Inflammatory macrophage (primary cell): ENCODE measurements around the gene KNCN.

Experiments
- DNase-seq, 2 donors: peaks; one replicate each; pipeline ENCODE4 v3.0.0-alpha.2; 2020 to 2022

KNCN gene

DNA sequence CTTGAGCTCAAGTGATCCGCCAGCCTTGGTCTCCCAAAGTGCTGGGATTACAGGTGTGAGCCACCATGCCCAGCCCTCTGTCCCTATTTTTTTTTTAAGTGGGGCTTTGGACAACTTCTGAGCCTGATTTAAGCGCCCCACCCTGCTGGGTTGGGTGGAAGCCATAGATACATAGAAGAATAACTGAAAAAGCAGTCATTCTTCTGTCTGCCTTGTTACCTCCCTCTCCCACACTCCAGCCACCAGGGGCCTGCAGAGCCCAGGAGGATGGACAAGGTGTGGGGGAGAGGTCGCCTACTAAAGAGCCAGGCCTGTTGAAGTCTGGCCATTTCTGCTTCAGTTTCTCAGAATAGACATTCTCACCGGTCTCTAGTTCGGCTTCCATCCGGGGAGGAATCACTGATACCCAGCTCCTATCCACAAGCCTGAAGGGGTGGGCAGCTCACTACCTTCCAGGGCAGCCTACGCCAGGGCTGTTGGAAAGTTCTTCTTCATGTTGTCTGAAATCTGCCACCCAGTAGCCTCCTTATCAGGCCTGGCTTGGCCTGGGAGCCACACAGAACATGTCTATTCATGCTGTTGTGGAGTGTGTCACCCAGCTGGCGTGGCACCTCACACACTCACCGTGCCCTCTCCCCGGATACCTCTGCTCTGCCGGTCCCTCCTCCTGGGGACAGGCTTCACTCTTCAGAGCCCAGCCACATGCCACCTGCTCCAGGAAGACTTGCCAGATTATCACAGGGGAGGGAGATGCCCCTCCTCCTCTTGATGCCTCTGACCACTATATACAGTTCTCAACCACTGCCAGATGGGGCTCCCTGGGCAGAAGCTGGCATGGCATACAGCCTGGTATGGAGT, 27.7 kb downstream of the KNCN start:
- DNase-seq = no peak

DNA sequence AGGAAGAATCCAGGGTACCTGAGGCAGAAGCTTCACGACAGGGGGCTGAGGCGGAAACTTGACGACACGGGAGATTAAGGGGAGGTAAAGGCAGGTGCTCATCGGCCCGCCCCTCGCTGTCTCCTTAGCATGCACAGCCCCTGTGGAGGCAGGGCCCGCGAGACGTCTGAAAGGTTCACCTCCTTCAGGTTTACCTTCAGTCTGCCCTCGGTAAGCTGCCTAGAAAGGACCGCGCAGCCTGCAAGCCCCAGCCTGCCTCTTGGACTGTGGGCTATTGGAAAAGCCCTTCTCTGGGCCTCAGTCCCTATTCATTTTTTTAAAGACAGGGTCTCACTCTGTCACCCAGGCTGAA, 28.5 kb downstream of the KNCN start:
- DNase-seq = no peak

DNA sequence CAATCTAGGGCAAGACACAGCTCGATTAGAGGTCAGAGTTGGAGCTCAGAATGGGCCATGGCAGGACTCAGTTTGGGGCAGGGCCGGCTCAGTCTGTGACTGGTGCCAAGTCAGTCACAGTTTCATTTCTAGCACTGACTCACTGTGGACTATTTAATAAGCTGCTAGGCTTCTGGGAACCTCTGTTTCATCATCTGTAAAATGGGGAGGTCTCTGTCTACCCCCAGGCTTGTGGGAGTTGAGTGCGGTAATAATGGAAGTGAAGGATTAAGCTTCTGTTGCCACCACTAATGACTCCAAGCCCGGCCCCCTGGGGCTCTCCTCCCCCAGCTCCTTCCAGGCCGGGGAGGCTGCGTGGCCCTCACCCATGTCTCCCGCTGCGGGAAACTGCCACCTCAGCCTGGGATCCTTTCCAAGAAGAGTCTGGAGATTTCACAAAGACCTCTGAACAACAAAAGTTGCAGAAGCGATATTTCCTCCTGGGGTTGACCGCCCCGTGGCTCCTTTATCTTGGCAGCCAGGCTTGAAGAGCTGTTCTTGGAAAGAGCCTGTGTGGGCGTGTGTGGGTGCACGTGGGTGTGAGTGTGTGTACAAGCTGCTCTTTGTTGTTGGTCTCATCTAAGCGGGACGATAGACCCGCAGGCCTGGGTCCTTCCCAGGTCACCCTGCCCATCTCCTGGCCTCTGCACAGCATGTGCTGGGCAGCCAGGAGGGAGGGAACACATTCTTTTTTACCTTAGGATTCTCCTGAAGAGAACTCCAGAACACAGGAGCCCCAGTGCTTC, 29.1 kb downstream of the KNCN start:
- peak; percentile 73 to 80 for DNase-seq

DNA sequence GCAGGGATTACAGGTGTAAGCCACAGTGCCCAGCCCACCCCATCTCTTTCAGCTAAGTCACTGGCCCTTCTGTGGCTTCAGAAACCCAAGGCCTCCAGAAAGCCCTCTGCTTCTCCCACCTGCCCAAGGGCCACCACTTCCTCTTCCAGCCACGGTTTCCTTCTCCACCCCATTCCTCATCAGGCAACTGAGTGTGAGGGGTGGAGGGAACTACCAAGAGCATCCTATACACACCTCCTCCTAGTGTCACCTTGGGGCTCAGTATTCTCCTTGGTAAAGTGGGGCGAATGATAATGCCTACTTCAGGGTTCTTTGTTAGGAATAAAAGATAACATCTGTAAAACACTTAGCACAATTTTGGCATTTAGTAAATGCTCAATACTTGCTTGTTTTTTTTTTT, 30.0 kb downstream of the KNCN start:
- no peak for DNase-seq

DNA sequence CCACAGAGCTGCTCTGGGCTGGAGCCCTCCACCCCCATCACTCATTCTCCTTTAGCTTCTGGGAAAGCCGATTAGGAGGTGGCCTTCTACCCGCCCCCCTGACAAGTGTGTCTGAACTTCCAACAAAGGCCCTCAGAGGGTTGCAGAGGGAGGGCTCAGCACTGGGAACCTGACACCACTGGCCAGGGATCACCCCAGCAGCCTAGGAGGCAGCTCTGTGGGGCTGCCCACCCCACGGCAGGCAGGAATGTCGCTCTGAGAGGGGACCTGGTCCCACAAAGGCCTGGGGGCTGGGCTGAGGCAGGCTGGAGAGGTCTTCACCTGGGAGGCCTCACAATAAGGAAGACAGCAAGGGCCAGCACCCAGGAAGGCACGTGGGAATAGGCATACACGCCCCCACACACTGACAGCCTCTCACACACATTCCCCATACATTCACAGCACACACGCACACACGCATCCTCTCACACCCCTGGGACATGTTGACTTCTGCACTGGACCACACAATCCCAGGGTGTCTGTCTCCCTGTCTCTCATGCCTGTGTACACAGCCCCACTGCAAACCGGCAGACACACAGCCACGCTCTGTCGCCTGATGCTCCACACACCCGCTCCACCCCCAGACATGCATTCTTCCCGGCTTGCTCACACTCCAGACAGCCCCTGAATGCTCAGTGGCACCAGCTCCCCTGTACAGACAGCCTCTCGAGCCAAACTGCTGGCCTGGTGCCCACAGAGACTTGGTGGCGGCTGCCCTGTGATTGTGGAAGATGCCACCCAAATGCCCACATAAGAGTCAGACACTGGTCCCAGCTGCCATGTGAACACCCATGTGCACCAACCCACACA, 31.2 kb downstream of the KNCN start:
- DNase-seq = no peak

DNA sequence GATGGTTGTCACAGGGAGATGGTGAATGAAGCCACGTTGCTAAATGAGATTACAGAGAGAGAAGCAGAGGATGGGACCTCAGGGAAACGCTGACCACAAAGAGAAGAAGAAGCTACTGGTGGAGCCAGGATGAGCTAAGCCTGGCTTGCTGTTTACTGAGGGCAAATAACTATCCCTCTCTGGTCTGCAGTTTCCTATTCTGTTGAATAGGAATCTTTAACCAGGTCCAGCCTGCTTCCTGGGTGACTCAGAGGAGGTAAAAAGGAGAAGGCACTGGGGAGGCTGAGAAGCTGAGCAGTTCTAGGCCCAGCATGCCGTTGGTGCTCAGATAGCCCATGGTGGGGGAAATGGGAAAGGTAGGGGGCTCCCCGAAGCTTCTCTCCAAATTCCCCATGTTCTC, 32.2 kb downstream of the KNCN start:
- DNase-seq = no peak

DNA sequence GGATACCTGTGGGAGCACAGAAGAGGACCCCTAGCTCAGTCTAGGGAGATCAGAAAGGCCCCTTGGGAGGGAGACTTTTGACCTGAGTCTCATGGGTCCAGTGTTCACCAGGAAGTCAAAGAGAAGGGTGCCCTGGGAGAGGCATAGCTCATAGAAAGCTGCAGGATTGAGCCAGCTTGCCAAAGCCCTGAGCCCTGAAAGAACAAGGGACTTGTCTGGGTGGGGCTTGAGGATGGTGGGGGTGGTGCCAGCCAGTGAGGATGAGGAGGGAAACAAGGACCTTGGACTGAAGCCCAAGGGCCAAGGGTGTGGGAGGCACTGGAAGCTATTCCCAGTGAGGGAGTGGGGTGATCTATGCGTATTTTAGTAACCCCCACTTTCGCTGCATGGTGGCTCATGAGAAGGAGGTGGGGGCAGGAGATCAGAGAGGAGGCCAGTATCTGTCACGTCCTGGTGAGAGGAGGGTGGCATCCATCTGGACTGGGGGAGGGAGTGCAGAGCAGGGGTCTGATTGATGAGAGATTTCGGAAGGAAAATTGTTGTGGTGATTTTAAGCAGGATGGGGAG, 33.4 kb downstream of the KNCN start:
- DNase-seq = no peak

DNA sequence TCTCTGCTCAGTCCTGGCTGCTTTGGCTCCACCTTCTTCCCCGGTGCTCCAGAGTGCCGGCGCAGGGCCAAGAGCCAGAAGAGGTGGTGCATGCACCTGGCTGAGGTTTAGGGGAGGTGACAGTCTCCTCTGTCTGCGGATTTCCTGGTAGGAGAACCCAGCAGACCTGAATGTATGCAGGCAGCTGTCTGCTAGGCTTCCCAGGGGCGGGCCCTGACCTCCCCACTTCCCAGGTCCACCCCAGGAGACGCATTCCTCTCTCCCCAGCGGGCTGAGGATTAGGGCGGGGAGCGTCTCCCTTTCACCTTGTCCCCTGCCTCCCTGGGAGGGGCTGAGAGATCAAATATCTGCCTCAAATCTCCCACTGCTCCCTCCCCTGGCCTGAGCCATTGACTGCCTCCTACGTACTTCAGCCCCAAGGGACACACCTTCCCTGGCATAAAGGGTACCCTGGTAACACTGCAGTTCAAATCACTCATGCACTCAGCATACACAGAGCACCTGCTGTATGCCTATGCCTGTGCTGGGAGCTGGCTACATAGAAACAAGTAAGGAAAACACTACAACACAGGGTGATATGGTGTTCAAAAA, 34.3 kb downstream of the KNCN start:
- DNase-seq = no peak

DNA sequence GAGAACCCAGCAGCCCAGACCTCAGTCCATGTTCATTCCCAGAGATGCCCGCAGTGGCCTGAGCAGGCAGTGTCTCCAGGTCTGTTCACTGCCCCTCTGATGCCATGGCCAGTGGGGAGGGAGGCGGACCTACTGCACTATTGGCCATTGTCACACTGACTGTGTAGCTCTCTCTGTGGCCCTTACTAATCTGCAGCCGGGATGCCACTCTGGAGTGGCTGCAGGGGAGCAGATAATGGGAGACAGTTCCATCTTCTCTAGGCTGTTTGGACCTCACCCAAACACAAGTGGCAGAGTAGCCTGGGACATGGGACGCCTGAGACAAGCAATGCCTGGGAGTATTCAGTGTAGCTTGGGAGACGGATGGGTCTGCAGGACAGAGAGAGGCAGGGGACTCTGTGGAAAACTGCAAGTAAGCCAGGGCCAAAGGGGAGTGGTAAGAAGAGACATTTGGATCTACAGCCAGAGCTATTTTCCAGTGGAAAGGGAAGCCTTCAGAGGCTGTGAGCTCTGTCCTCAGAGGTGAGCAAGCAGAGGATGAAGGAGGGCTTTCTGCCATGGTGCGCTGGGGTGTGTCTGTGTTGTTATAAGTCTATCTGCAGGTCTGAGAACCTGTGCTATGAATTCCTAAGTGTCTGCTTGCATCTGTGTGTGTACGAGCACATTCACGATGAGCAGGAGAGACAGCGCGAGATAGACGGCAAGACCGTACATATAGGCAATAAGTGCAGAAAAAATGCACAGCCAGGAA, 35.1 kb downstream of the KNCN start:
- DNase-seq = no peak

DNA sequence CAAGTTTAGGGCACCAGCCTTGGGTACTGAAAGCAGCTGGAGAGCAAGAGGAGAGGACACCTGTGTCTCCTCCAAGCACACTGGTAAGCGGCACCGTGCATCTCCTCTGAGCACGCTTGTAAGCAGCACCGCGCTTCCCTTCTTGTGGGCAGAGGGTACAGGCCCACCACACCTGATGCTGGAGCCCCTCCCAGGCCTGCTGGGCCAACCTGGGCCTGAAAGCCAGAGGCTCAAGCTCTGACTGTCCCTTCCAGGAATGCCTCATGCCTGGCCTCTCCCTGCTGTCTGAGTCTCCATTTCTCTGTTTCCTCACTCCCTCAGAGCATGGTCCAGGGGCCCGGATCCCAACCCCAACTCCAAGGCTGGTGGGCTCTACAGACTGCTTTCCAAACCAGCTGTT, 35.9 kb downstream of the KNCN start:
- no peak for DNase-seq

DNA sequence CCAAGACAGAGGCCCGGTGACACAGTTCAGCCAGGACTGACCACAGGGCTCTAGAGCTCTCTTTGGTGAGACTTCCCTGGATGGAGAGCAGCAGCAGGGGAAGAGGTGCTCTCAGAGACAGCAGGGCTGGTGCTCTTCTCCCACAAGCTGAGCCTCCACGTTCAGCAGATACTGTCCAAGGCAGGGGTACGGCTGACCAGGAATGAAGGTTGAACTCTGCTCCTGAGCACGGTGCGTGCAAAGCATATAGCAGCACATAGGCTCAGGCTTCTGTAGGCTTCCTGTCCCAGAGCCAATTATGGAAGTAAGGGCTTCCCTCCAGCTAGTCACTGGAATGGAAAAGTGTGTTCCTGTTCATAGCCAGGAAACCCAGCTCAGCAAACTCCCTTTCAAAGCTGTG, 37.9 kb downstream of the KNCN start:
- no peak for DNase-seq

DNA sequence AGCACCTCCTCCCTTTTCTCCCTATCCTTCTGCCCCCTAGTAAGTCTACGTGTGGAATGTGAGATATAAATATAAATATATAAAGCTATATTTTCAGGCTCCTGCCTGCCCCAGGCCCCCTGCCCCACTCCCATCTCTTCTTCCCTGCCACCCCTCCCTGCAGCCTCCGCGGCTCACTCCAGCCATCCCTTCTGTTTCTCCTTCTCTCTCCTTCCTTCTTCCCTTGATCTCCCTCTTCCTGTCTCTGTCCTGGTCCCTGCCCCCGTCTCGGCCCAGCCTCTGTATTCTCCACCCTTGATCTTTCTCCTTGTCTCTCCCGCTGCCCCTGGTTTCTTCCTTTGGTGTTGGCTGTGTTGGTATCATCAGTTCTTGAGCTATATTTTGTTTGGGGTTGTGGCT, 38.7 kb downstream of the KNCN start:
- DNase-seq = no peak

DNA sequence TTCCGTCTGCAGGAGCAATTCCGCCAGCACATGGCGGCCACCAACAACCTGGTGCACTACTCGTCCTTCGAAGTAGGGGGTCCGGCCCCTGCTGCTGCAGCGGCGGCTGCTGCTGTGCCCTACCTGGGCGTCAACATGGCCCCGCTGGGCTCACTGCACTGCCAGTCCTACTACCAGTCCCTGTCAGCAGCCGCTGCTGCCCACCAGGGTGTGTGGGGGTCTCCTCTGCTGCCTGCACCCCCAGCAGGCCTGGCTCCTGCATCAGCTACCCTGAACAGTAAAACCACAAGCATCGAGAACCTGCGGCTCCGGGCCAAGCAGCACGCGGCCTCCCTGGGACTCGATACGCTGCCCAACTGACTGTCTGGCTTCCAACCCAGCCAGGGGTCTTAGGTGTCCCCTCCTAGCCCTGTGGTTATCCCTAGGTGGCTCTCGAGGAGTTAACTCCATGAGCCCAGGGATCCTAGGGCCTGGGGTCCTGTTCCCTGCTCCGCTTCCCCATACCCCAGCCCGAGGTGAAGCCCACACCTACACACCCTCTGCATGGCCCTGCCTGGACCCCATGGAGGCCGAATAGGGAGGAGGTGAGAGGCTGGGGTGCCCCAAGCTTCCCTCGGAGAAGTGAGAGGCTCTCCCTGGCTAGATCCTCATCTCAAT, 39.2 kb downstream of the KNCN start:
- no peak for DNase-seq

DNA sequence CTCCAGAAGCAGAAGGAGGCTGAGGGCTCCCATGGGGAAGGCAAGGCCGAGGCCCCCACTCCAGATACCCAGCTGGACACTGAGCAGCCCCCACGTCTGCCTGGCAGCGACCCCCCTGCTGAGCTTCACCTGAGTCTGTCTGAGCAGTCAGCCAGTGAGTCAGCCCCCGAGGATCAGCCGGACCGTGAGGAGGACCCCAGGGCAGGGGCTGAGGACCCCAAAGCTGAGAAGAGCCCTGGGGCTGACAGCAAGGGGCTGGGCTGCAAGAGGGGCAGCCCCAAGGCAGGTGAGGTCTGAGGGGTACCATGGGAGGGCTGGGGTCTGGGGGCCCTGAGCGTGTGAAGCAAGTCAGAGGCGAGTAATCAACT, 40.5 kb downstream of the KNCN start:
- no peak for DNase-seq

DNA sequence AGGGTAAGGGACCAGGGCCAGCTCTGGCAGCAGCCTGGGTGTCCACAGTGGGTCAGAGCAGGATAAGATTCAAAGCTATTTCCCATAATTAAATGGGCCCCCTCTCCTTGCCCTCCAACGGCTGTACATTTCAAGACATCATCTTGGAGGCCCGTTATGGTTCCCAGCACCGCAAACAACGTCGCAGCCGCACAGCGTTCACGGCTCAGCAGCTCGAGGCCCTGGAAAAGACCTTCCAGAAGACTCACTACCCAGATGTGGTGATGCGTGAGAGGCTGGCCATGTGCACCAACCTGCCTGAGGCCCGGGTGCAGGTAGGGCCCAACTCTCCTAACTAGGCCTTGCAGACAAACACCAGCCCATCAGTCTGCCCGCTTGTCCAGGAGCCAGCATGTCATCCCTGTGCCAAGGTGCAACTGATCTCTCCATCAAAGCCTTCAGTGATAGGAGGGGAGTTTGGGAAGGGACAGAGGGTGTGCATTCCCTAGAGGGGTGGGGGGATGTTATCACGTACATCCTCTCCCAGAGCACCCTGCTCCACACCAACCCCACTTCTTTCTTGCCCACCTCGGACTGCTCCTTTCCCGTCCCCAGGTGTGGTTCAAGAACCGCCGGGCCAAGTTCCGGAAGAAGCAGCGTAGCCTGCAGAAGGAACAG, 41.0 kb downstream of the KNCN start:
- DNase-seq = no peak

DNA sequence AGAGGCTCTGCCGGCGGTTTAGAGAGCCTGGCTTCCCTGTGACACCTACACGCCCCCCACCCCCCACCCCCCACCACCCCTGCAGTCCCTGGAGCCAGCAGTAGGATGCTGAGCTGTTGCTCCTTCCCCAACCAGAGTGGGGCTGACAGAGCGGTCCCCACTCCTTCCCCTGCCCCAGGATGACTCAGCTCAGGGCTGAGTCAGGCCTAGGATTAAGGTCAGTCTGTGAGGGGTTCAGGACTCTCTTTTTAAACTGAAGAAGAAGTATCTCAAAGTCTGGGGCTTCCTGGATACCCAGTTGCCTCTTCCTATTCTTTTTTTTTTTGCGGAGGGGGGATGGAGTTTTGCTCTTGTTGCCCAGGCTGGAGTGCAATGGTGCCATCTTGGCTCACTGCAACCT, 42.7 kb downstream of the KNCN start:
- DNase-seq = peak; percentile 23 to 43

DNA sequence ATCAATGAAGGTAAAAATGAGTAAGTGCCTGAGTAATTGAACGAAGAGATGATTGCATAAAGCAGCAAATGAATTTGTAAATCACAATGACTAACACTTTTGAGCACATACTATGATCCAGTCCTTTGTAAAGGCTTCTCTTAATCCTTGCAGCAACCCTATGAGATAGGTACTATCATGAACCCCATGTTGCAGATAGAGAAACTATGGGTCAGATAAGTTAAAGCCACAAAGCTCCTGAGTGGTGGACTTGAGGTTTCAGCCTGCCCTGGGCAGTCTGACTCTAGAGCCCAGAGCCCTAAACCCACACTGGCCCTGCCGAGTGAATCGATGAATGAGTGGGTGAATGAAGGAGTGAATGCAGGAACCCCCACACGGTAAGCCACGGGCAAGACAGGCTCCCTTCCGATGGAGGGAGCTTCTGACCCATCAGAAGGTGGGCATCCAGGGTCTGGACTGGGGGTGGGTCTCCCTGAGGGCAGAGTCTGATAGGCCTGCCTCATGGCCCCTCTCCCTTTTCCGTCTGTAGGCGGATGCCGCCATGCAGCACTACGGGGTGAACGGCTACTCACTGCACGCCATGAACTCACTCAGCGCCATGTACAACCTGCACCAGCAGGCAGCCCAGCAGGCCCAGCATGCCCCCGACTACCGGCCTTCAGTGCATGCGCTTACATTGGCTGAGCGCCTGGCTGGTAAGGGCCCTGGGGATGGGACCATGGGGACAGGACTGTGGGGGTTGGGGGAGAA, 44.8 kb downstream of the KNCN start:
- no peak for DNase-seq

DNA sequence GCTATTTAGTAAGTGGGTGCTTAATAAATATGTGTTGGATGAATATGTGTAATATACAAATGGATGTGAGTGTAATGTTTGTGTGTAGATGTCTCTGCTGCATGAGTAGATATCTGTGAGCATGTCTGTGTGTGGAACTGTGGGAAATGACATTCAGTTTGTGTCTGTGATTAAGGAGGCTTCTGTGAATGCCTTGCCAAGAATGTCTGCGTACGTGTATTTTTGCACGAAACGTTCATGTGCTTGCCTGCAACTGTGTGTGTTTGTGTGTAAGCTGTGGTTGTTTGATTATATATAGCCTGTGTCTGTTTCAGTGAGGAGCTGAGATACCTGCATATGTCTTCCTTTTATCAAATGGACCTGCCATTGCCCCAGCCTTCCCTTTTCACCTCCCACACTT, 48.0 kb downstream of the KNCN start:
- no peak for DNase-seq

DNA sequence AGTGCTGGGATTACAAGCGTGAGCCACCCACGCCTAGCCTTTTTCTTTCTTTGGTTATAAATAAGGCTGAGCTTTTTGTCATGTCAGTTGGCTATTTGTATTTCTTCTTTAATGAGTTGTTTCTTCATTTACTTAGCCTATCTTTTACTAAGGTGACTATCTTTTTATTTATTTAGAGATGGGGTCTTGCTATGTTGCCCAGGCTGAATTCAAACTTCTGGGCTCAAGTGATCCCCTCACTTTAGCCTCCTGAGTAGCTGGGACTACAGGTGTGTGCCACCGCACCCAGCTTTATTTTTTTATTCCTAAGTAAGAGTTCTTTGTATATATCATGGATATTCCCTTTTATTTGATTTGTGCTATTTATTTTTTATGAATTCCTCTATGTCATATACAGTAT, 49.9 kb downstream of the KNCN start:
- DNase-seq = no peak

DNA sequence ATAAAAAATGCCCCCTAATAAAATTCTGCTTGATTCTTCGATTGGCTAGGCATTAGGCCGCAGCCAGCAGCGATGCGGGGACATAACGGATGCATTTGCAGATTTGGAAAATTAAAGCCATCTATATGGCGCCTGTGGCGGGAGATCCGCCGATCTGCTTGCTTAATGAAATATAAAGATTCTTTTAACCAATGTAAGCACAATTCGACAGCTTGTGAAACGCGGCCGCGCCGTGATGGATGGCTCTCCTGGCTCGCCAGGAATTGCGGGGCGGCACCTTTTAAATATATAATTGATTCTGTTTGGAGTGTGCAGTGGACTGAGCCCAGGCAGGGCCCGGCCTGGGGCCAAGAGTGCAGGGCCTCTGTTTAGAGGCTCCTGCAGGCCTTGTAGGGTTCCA, 53.8 kb downstream of the KNCN start:
- DNase-seq = no peak
